ENCODE results near the gene ATOSA. TPM values are rescaled to one million over a fixed set of nuclear protein-coding genes. Genes with fewer than 3 reads are reported as not detected.

The ATOSA gene
- total and polyA plus RNA-seq, 2 donors from 2014 or later: 17.3 to 38.2 TPM

GRCh38 chr15:52727815-52728214 is 48.6 kb upstream of the ATOSA start:
- no peak for FAIRE-seq
- no peaks in the 10 kb centered on the region for H3K27me3 ChIP-seq (ENCODE audit: control insufficient read depth, insufficient read depth, low read length)
- TF ChIP-seq, protein P1, sequence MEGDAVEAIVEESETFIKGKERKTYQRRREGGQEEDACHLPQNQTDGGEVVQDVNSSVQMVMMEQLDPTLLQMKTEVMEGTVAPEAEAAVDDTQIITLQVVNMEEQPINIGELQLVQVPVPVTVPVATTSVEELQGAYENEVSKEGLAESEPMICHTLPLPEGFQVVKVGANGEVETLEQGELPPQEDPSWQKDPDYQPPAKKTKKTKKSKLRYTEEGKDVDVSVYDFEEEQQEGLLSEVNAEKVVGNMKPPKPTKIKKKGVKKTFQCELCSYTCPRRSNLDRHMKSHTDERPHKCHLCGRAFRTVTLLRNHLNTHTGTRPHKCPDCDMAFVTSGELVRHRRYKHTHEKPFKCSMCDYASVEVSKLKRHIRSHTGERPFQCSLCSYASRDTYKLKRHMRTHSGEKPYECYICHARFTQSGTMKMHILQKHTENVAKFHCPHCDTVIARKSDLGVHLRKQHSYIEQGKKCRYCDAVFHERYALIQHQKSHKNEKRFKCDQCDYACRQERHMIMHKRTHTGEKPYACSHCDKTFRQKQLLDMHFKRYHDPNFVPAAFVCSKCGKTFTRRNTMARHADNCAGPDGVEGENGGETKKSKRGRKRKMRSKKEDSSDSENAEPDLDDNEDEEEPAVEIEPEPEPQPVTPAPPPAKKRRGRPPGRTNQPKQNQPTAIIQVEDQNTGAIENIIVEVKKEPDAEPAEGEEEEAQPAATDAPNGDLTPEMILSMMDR (IDR thresholded peaks at IDR 0.05; ENCODE audit: borderline replicate concordance, extremely low read depth, insufficient read depth): no peak
- H3K36me3 ChIP-seq (ENCODE audit: control insufficient read depth in 2 of 3, insufficient read depth in 3 of 3, low read length in 3 of 3): no peaks in the 10 kb centered on the region
- H3K4me3 ChIP-seq (ENCODE audit: low read length in 3 of 3): no peak overlapping the region
- H3K4me1 ChIP-seq (ENCODE audit: control insufficient read depth in 2 of 3, insufficient read depth in 2 of 3, low read depth in 1 of 3, low read length in 3 of 3): no peaks in the 10 kb centered on the region
- intact Hi-C loops (cut with DNase I): no loop called here
- H3K27ac ChIP-seq (ENCODE audit: low read depth in 2 of 2, low read length in 2 of 2): no peak overlapping the region
- peak in 1 of 5 donors; percentile 13 for DNase-seq
- H3K9ac ChIP-seq (ENCODE audit: low read length in 3 of 3): no peak overlapping the region
- H3K9me3 ChIP-seq (ENCODE audit: control insufficient read depth in 2 of 3, insufficient read depth in 1 of 3, low read length in 3 of 3): no peaks in the 10 kb centered on the region

DNA sequence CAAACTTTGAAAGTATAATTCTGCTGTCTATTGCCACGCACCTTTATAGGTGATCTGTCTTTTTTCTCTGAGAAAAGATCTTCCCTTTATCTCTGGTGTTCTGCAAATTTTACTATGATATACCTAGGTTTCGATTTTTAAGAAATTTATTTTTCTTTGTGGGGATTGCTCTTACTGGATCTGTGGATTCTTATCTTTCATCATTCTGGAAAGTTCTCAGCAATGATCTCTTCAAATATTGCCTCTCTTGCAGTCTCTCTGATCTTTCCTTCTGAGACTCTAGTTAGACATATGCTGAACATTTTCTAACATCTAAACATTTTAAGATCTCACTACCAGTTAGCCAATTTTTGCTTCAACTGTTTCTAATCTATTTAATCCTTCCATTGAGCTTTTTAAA is 47.0 kb upstream of the ATOSA start:
- Histone ChIP-seq H3K27ac (ENCODE audit: low read depth in 2 of 2, low read length in 2 of 2) (no peak overlapping the region), H3K36me3 (ENCODE audit: control insufficient read depth in 2 of 3, insufficient read depth in 3 of 3, low read length in 3 of 3) (no peaks in the 10 kb centered on the region), H3K27me3 (ENCODE audit: control insufficient read depth, insufficient read depth, low read length) (no peaks in the 10 kb centered on the region), H3K4me1 (ENCODE audit: control insufficient read depth in 2 of 3, insufficient read depth in 2 of 3, low read depth in 1 of 3, low read length in 3 of 3) (peaks cover 0 to under 1% (median 0%) of the 10 kb centered on the region in 3 donors), H3K4me3 (ENCODE audit: low read length in 3 of 3) (no peak overlapping the region), H3K9ac (ENCODE audit: low read length in 3 of 3) (no peak overlapping the region), H3K9me3 (ENCODE audit: control insufficient read depth in 2 of 3, insufficient read depth in 1 of 3, low read length in 3 of 3) (no peaks in the 10 kb centered on the region)
- FAIRE-seq (no peak), DNase-seq (no peak)
- intact Hi-C loops (cut with DNase I): no loop called here
- TF ChIP-seq, protein P1 (IDR thresholded peaks at IDR 0.05; ENCODE audit: borderline replicate concordance, extremely low read depth, insufficient read depth): no peak

DNA sequence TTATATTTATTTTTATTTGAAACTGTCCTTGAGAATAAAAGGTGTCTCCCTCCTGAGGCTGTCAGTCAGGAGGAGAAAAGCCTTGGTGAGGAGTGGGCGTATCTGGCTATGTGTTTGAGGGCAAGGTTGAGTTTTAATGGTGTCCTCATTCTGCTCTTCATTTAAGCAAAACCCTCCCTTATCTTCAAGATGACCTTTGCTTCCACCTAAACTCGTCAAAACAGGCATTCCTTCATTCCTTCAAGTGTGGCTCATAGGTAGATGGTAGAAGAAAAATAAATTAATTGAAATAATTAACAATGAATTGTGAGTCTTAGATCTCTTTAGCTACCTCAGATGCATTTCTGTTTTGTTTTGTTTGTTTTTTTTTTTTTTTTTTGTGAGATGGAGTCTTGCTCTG is 39.4 kb upstream of the ATOSA start:
- Histone ChIP-seq H3K27ac (ENCODE audit: low read depth in 2 of 2, low read length in 2 of 2) (no peak overlapping the region), H3K36me3 (ENCODE audit: control insufficient read depth in 2 of 3, insufficient read depth in 3 of 3, low read length in 3 of 3) (no peaks in the 10 kb centered on the region), H3K4me3 (ENCODE audit: low read length in 3 of 3) (no peak overlapping the region), H3K4me1 (ENCODE audit: control insufficient read depth in 2 of 3, insufficient read depth in 2 of 3, low read depth in 1 of 3, low read length in 3 of 3) (peaks cover 0 to 2% (median 0%) of the 10 kb centered on the region in 3 donors), H3K9me3 (ENCODE audit: control insufficient read depth in 2 of 3, insufficient read depth in 1 of 3, low read length in 3 of 3) (no peaks in the 10 kb centered on the region), H3K27me3 (ENCODE audit: control insufficient read depth, insufficient read depth, low read length) (no peaks in the 10 kb centered on the region), H3K9ac (ENCODE audit: low read length in 3 of 3) (no peak overlapping the region)
- no peak for DNase-seq
- intact Hi-C loops (cut with DNase I): no loop called here
- FAIRE-seq: no peak
- TF ChIP-seq, protein P1 (IDR thresholded peaks at IDR 0.05; ENCODE audit: borderline replicate concordance, extremely low read depth, insufficient read depth): no peak

DNA sequence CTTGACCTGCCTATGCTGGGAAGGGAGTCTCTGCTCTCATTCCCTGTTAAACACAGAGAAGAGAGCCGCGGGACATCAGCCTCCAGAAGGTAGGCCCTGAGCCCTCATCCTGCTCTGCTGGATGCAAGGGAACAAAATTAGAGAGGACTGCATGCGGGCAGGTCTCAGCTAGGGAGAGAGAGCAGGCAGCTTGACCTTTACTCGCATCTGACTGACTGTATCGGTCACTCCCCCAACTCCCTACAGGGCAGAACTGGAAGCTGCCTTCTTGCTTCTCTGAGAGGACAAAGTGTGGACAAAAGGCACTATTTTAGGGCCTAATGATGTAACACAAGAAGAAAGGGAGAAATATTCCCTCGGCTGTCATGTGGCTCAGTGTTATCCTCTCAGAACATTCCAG is 38.7 kb upstream of the ATOSA start:
- H3K4me1 ChIP-seq (ENCODE audit: control insufficient read depth in 2 of 3, insufficient read depth in 2 of 3, low read depth in 1 of 3, low read length in 3 of 3): peaks cover 0 to 2% (median 0%) of the 10 kb centered on the region in 3 donors
- intact Hi-C loops (cut with DNase I): no loop called here
- no peak overlapping the region for H3K27ac ChIP-seq (ENCODE audit: low read depth in 2 of 2, low read length in 2 of 2)
- H3K4me3 ChIP-seq (ENCODE audit: low read length in 3 of 3): no peak overlapping the region
- H3K27me3 ChIP-seq (ENCODE audit: control insufficient read depth, insufficient read depth, low read length): no peaks in the 10 kb centered on the region
- DNase-seq: no peak
- H3K9ac ChIP-seq (ENCODE audit: low read length in 3 of 3): no peak overlapping the region
- H3K36me3 ChIP-seq (ENCODE audit: control insufficient read depth in 2 of 3, insufficient read depth in 3 of 3, low read length in 3 of 3): no peaks in the 10 kb centered on the region
- TF ChIP-seq, protein P1 (IDR thresholded peaks at IDR 0.05; ENCODE audit: borderline replicate concordance, extremely low read depth, insufficient read depth): no peak
- no peak for FAIRE-seq
- H3K9me3 ChIP-seq (ENCODE audit: control insufficient read depth in 2 of 3, insufficient read depth in 1 of 3, low read length in 3 of 3): no peaks in the 10 kb centered on the region
